ENCODE results near the gene PCED1A.

Gene PCED1A

DNA sequence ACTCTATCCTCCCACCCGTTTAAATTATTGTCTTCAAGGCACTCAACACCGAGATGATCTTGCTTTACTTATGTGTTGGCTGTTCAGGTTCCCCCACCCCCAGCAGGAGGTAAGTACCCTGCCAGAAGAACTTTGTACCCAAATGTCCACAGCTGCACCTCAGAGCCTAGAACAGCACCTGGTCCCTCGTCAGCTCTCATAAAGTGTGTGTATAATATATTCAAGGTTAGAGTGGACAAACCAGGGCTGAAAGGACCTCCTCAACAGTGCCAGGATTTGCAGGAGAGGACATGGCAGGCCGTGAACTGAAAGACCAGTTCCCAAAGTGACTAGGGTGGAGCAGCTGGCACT lies 34.1 kb downstream of the PCED1A start:
- peaks cover 2% of the 10 kb centered on the region; the same call in 1 of the 2 replicates for H3K27me3 ChIP-seq (ENCODE audit: control insufficient read depth, low read length)
- H3K9me3 ChIP-seq (ENCODE audit: control insufficient read depth, insufficient read depth, low read length) = no peaks in the 10 kb centered on the region
- no peak for TF ChIP-seq EZH2phosphoT487 (IDR thresholded peaks at IDR 0.05; ENCODE audit: borderline replicate concordance, low read length)
- TF ChIP-seq, protein P1, sequence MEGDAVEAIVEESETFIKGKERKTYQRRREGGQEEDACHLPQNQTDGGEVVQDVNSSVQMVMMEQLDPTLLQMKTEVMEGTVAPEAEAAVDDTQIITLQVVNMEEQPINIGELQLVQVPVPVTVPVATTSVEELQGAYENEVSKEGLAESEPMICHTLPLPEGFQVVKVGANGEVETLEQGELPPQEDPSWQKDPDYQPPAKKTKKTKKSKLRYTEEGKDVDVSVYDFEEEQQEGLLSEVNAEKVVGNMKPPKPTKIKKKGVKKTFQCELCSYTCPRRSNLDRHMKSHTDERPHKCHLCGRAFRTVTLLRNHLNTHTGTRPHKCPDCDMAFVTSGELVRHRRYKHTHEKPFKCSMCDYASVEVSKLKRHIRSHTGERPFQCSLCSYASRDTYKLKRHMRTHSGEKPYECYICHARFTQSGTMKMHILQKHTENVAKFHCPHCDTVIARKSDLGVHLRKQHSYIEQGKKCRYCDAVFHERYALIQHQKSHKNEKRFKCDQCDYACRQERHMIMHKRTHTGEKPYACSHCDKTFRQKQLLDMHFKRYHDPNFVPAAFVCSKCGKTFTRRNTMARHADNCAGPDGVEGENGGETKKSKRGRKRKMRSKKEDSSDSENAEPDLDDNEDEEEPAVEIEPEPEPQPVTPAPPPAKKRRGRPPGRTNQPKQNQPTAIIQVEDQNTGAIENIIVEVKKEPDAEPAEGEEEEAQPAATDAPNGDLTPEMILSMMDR (IDR thresholded peaks at IDR 0.05; ENCODE audit: low read depth, low read length, poor library complexity, severe bottlenecking) = no peak
- H4K20me1 ChIP-seq (ENCODE audit: control insufficient read depth, insufficient read depth, low read depth, low read length) = no peaks in the 10 kb centered on the region
- H3K4me2 ChIP-seq (ENCODE audit: low read length) = no peak overlapping the region
- H3K79me2 ChIP-seq (ENCODE audit: control insufficient read depth, low read length) = no peaks in the 10 kb centered on the region
- H3K4me1 ChIP-seq (ENCODE audit: control insufficient read depth, low read length) = no peaks in the 10 kb centered on the region
- no peak overlapping the region for H3K4me3 ChIP-seq (ENCODE audit: low read length)
- no peaks in the 10 kb centered on the region for H3K9me2 ChIP-seq (replicated peaks; ENCODE audit: control insufficient read depth, low read length)
- H3F3A ChIP-seq (ENCODE audit: control insufficient read depth, insufficient read depth) = no peaks in the 10 kb centered on the region
- H3K36me3 ChIP-seq (ENCODE audit: control insufficient read depth, low read length) = no peaks in the 10 kb centered on the region
- H3K27ac ChIP-seq (ENCODE audit: low read depth, low read length) = no peak overlapping the region

DNA sequence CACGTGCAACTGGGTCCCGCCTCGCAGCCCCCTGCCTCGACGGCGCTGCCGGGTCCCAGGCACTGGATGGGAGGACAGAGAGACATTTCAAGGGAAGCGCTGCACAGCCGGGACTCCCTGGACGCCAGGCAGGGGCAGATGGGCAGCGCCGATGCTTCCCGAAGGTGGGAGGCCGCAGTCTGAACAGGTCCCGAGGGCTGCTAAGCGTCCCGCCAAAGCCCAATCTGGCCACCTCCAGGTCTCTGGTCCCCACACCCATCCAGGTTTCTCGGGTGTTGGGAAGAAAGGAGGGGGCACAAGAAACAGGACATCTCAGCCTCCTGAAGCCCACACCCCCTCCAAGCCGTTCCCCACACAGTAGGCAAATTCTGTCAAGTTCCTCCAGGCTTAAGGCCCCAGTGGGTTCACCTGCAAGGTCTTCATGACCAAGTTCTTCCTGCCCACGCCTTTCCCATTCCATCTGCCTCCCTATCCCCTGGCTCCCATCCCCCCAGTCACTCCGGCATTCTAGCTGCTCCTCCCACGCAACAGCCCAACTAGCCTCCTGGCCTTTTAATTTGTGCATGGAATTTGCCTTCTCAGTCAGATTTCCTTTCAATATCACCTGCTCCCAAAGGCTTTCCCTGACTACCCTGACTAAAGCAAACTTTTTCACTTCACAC lies 34.6 kb downstream of the PCED1A start:
- Histone ChIP-seq H3K36me3 (ENCODE audit: control insufficient read depth, low read length) (no peaks in the 10 kb centered on the region), H3K4me3 (ENCODE audit: low read length) (no peak overlapping the region), H3K27ac (ENCODE audit: low read depth, low read length) (no peak overlapping the region), H3K79me2 (ENCODE audit: control insufficient read depth, low read length) (no peaks in the 10 kb centered on the region), H3K9me2 (replicated peaks; ENCODE audit: control insufficient read depth, low read length) (no peaks in the 10 kb centered on the region), H3F3A (ENCODE audit: control insufficient read depth, insufficient read depth) (no peaks in the 10 kb centered on the region), H3K4me1 (ENCODE audit: control insufficient read depth, low read length) (no peaks in the 10 kb centered on the region), H3K9me3 (ENCODE audit: control insufficient read depth, insufficient read depth, low read length) (no peaks in the 10 kb centered on the region), H3K4me2 (ENCODE audit: low read length) (no peak overlapping the region), H4K20me1 (ENCODE audit: control insufficient read depth, insufficient read depth, low read depth, low read length) (no peaks in the 10 kb centered on the region), H3K27me3 (ENCODE audit: control insufficient read depth, low read length) (peaks cover 3% of the 10 kb centered on the region; the same call in 1 of the 2 replicates)
- TF ChIP-seq, protein P1 (IDR thresholded peaks at IDR 0.05; ENCODE audit: low read depth, low read length, poor library complexity, severe bottlenecking) = no peak
- no peak for TF ChIP-seq EZH2phosphoT487 (IDR thresholded peaks at IDR 0.05; ENCODE audit: borderline replicate concordance, low read length)

DNA sequence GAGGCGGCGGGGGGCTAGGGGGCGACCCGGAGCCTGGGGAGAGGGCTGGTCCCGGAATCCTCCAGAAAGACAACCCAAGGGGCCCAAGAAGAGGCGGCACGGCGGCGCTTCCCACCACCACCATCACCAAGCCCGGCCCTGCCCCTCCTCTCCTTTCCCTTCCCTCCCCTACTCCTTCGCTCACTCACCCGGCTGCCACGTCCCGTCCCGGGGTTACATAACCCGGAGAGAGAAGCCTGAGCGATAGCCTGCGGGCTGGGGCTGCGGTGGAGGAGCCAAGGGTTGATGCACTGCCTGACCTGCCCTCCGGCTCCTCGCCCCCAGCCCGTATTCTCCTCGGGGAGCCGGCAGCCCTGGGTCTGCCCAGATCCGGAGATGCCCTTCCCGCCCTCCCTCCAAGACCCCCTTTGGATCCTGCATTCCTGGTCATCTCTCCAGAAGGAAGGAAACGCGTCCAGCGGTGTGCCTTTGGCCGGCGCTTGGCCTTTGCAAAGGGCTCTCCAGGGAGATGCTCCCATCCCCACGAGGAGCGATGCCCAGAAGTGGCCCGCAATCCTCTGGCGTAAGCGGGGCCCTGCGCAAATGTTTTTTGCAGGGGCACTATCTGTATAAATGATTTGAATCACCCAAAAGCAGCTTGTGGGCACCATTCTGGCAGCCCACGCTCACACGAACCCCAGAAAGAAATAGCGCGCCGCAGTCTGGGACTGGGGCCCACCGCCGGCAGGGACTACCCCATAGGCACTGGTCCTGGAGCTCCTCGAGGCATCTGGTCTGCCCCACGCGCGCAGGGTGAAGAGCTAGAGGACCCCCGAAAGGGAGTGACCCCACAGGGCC lies 35.4 kb downstream of the PCED1A start:
- Histone ChIP-seq H3K27me3 (ENCODE audit: control insufficient read depth, low read length) (peaks cover 3% of the 10 kb centered on the region; the same call in 1 of the 2 replicates), H3F3A (ENCODE audit: control insufficient read depth, insufficient read depth) (no peaks in the 10 kb centered on the region), H3K4me3 (ENCODE audit: low read length) (no peak overlapping the region), H3K9me2 (replicated peaks; ENCODE audit: control insufficient read depth, low read length) (no peaks in the 10 kb centered on the region), H3K4me2 (ENCODE audit: low read length) (no peak overlapping the region), H4K20me1 (ENCODE audit: control insufficient read depth, insufficient read depth, low read depth, low read length) (no peaks in the 10 kb centered on the region), H3K36me3 (ENCODE audit: control insufficient read depth, low read length) (no peaks in the 10 kb centered on the region), H3K79me2 (ENCODE audit: control insufficient read depth, low read length) (no peaks in the 10 kb centered on the region), H3K27ac (ENCODE audit: low read depth, low read length) (no peak overlapping the region), H3K9me3 (ENCODE audit: control insufficient read depth, insufficient read depth, low read length) (no peaks in the 10 kb centered on the region), H3K4me1 (ENCODE audit: control insufficient read depth, low read length) (no peaks in the 10 kb centered on the region)
- TF ChIP-seq EZH2phosphoT487 (IDR thresholded peaks at IDR 0.05; ENCODE audit: borderline replicate concordance, low read length) = no peak
- TF ChIP-seq, protein P1 (IDR thresholded peaks at IDR 0.05; ENCODE audit: low read depth, low read length, poor library complexity, severe bottlenecking) = no peak

All from DOHH2 (cell line).